Fibroblast of lung (primary cell): Measurements from ENCODE around the gene RGL2.

ENCODE experiments used
- EZH2 ChIP-seq: IDR thresholded peaks from 2 replicates; pipeline ENCODE4 v1.5.1; 2012; ENCODE audit warnings: low read length, control low read depth, mild to moderate bottlenecking; ENCODE audit errors: missing control alignments
- TF ChIP-seq, protein P1 (sequence below), 2 donors: IDR thresholded peaks in 1 of 2; conservative IDR thresholded peaks in 1 of 2; 1 replicate in 1 of 2; 2 replicates in 1 of 2; pipeline ENCODE4 v1.5.1; 2011 to 2012; ENCODE audit warnings: low read length in 2 of 2, control low read depth in 1 of 2, inconsistent platforms in 1 of 2, low read depth in 1 of 2, mild to moderate bottlenecking in 1 of 2

DNA sequence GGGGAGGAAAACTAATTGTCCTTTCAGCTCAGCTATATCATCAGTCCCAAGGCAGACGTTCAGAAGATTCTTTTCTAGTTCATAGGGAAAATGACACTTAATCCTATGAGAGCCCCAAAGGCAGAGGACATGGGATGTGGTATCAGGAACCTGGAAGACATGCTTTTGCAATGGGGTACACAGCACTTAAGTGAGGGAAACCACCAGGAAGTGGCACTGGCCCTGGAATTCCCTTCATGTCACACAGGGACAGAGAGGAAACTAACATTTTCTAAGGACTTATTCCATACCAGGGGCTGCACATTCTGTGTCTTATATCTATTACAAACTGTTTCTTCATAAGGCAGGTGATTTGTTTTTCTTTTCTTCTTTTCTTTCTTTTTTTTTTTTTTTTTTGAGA lies 55.3 kb downstream of the RGL2 start:
- TF ChIP-seq, protein P1, sequence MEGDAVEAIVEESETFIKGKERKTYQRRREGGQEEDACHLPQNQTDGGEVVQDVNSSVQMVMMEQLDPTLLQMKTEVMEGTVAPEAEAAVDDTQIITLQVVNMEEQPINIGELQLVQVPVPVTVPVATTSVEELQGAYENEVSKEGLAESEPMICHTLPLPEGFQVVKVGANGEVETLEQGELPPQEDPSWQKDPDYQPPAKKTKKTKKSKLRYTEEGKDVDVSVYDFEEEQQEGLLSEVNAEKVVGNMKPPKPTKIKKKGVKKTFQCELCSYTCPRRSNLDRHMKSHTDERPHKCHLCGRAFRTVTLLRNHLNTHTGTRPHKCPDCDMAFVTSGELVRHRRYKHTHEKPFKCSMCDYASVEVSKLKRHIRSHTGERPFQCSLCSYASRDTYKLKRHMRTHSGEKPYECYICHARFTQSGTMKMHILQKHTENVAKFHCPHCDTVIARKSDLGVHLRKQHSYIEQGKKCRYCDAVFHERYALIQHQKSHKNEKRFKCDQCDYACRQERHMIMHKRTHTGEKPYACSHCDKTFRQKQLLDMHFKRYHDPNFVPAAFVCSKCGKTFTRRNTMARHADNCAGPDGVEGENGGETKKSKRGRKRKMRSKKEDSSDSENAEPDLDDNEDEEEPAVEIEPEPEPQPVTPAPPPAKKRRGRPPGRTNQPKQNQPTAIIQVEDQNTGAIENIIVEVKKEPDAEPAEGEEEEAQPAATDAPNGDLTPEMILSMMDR (conservative IDR thresholded peaks at IDR 0.05 in 1 of 2, IDR thresholded peaks at IDR 0.05 in 1 of 2; ENCODE audit: low read depth in 1 of 2, low read length in 2 of 2), result no peak
- TF ChIP-seq EZH2, result no peak
